K562 (cell line): ENCODE data around the gene LDLRAD3. TPM values are rescaled to one million over a fixed set of nuclear protein-coding genes. Genes with fewer than 3 reads are reported as not detected.

Source experiments
- BDP1 ChIP-seq: IDR thresholded peaks from 3 replicates; pipeline ENCODE4 v1.6.1; 2011; ENCODE audit not compliant: insufficient read length, insufficient read depth
- PBX2 ChIP-seq, 2 experiments: IDR thresholded peaks in 1 of 2; conservative IDR thresholded peaks in 1 of 2; 2 replicates each; pipeline ENCODE4 v1.6.1; 2016; ENCODE audit warnings: low read depth in 2 of 2, mild to moderate bottlenecking in 1 of 2, missing compliant biosample characterization in 1 of 2, missing genetic modification characterization in 1 of 2, moderate library complexity in 1 of 2
- SETDB1 ChIP-seq: IDR thresholded peaks from one replicate; pipeline ENCODE4 v1.6.1; 2012; ENCODE audit warnings: low read length, control low read depth, inconsistent platforms
- SRSF7 ChIP-seq: fragments of 200-400 bp; formaldehyde crosslinking; optimal IDR thresholded peaks from 2 replicates; pipeline ENCODE3; 2017; ENCODE audit warnings: mild to moderate bottlenecking, low read depth, low read length
- XRCC5 ChIP-seq: fragments of 200-400 bp; formaldehyde crosslinking; IDR thresholded peaks from 2 replicates; pipeline ENCODE4 v1.6.1; 2017; ENCODE audit warnings: low read depth, mild to moderate bottlenecking, low read length
- ZBTB9 ChIP-seq: fragments of 450-650 bp; formaldehyde crosslinking; IDR thresholded peaks from 2 replicates; pipeline ENCODE4 v1.4.0; 2020; ENCODE audit warnings: mild to moderate bottlenecking, moderate library complexity
- polyA plus RNA-seq, 8 experiments: library from polyadenylated mRNA; depleted of rRNA in 4 of 8; stranded (reverse) in 5 of 8; unstranded in 3 of 8; fragments of >200 nt; fragmentation: Nextera tagmentation in 2 of 8; fragmentation: Illumina TruSeq in 1 of 8; extraction: Ambion mirVana in 2 of 8; extraction: Trizol in 1 of 8; gene quantifications; 2 replicates each; pipeline versions ENCODE4 v1.2.1 to v1.2.3, GENCODE V29; 2011 to 2014; ENCODE audit warnings: inconsistent platforms in 1 of 8, missing spikeins in 1 of 8
- total RNA-seq, 7 experiments: library from RNA; depleted of rRNA in 6 of 7; stranded (reverse); fragments of >200 nt in 6 of 7; fragmentation: Illumina TruSeq in 2 of 7; extraction: Trizol in 2 of 7; gene quantifications; 2 replicates each; pipeline versions ENCODE4 v1.2.1 to v1.2.3, GENCODE V29; 2011 to 2021; ENCODE audit warnings: low replicate concordance in 1 of 7

Gene LDLRAD3
- total and polyA plus RNA-seq, 9 of the 15 experiments (the other 6 are each of a cell fraction or from before 2014, with no cell fraction given), result 0.73 to 7.2 (median 3.5) TPM

GRCh38 chr11:35927682-35928081 is 16.2 kb upstream of the LDLRAD3 start (continued):
- TF ChIP-seq ZBTB9 (CRISPR knock-in tag), result no peak
- no peak for TF ChIP-seq SETDB1
- TF ChIP-seq BDP1, result no peak
- no peak for TF ChIP-seq XRCC5
- no peak for TF ChIP-seq SRSF7
- TF ChIP-seq PBX2 (CRISPR knock-in tag; IDR thresholded peaks at IDR 0.05; ENCODE audit: low read depth), result no peak
- no peak for TF ChIP-seq PBX2 (tag; conservative IDR thresholded peaks at IDR 0.05; ENCODE audit: low read depth)
- TF ChIP-seq, all 486 proteins: peak for 4
